ENCODE results near the gene UBE4B. TPM values are rescaled to one million over a fixed set of nuclear protein-coding genes. Genes with fewer than 3 reads are reported as not detected.
"Not testable (repeated sequence)": the region's sequence is repeated elsewhere in the genome, so short reads cannot be mapped to it uniquely, and the experiment has no call there.

Gene UBE4B
- total RNA-seq, 1 donor from 2014 or later, result 80.3 TPM

GRCh38 chr1:10220200-10220599, 187.4 kb downstream of the UBE4B start:
- Histone ChIP-seq H3K4me3 (no peak overlapping the region), H3K27ac (replicated peaks) (no peak overlapping the region), H3K27me3 (ENCODE audit: low read depth) (no peaks in the 10 kb centered on the region), H3K9me3 (replicated peaks) (no peaks in the 10 kb centered on the region), H3K4me1 (peaks cover 98% of the 10 kb centered on the region), H3K36me3 (no peaks in the 10 kb centered on the region)
- no peak for DNase-seq
- no peak for TF ChIP-seq CTCF (IDR thresholded peaks at IDR 0.05; ENCODE audit: borderline replicate concordance)
- intact Hi-C loops (cut with micrococcal nuclease), result no loop called here

GRCh38 chr1:10220657-10221056, 187.9 kb downstream of the UBE4B start:
- H3K27me3 ChIP-seq (ENCODE audit: low read depth); DNase-seq; H3K27ac ChIP-seq (replicated peaks); H3K36me3 ChIP-seq; intact Hi-C loops (cut with micrococcal nuclease); H3K9me3 ChIP-seq (replicated peaks); H3K4me3 ChIP-seq: not testable (repeated sequence)
- H3K4me1 ChIP-seq, result peaks cover 98% of the 10 kb centered on the region

GRCh38 chr1:10225573-10225972, 192.8 kb downstream of the UBE4B start:
- no peak for DNase-seq
- no peaks in the 10 kb centered on the region for H3K36me3 ChIP-seq
- no peak overlapping the region for H3K27ac ChIP-seq (replicated peaks)
- H3K9me3 ChIP-seq (replicated peaks), result no peaks in the 10 kb centered on the region
- peaks cover 89% of the 10 kb centered on the region for H3K4me1 ChIP-seq
- no peaks in the 10 kb centered on the region for H3K27me3 ChIP-seq (ENCODE audit: low read depth)
- TF ChIP-seq CTCF (IDR thresholded peaks at IDR 0.05; ENCODE audit: borderline replicate concordance), result no peak
- intact Hi-C loops (cut with micrococcal nuclease), result no loop called here
- no peak overlapping the region for H3K4me3 ChIP-seq

- H3K4me1 ChIP-seq, result peaks cover 79% of the 10 kb centered on the region
Measured at GRCh38 chr1:10228528-10228927, 195.8 kb downstream of the UBE4B start.

GRCh38 chr1:10229903-10230302, 197.1 kb downstream of the UBE4B start:
- Histone ChIP-seq H3K27me3 (ENCODE audit: low read depth) (no peaks in the 10 kb centered on the region), H3K36me3 (peaks cover 18% of the 10 kb centered on the region), H3K4me1 (peaks cover 65% of the 10 kb centered on the region), H3K9me3 (replicated peaks) (no peaks in the 10 kb centered on the region), H3K4me3 (no peak overlapping the region), H3K27ac (replicated peaks) (no peak overlapping the region)
- no peak for DNase-seq
- TF ChIP-seq CTCF (IDR thresholded peaks at IDR 0.05; ENCODE audit: borderline replicate concordance), result no peak
- intact Hi-C loops (cut with micrococcal nuclease), result no loop called here

More at GRCh38 chr1:10228528-10228927, 195.8 kb downstream of the UBE4B start:
- H3K27ac ChIP-seq (replicated peaks), result no peak overlapping the region
- intact Hi-C loops (cut with micrococcal nuclease), result no loop called here
- H3K27me3 ChIP-seq (ENCODE audit: low read depth), result no peaks in the 10 kb centered on the region
- no peak overlapping the region for H3K4me3 ChIP-seq
- H3K9me3 ChIP-seq (replicated peaks), result no peaks in the 10 kb centered on the region
- no peak for TF ChIP-seq CTCF (IDR thresholded peaks at IDR 0.05; ENCODE audit: borderline replicate concordance)
- DNase-seq, result no peak
- H3K36me3 ChIP-seq, result peaks cover 6% of the 10 kb centered on the region

Small RNAs within 50 kb of the gene (microRNA-seq; reads per million reads assigned to microRNA genes)
- gene MIR1273D, result not detected

Other genes with a start within 250 kb of the UBE4B start
- 63.5 TPM for gene CLSTN1, start 209.0 kb upstream of the UBE4B start, total RNA-seq
- gene CTNNBIP1, start 122.7 kb upstream of the UBE4B start, total RNA-seq, result 42.6 TPM
- 36.3 TPM for gene LZIC, start 89.6 kb upstream of the UBE4B start, total RNA-seq
- 22.2 TPM for gene NMNAT1, start 89.5 kb upstream of the UBE4B start, total RNA-seq
- gene RBP7, start 35.7 kb upstream of the UBE4B start, total RNA-seq, result 23.1 TPM
- 78.4 TPM for gene KIF1B, start 177.6 kb downstream of the UBE4B start, total RNA-seq